ENCODE results near the gene TRIM47.

Gene TRIM47

DNA sequence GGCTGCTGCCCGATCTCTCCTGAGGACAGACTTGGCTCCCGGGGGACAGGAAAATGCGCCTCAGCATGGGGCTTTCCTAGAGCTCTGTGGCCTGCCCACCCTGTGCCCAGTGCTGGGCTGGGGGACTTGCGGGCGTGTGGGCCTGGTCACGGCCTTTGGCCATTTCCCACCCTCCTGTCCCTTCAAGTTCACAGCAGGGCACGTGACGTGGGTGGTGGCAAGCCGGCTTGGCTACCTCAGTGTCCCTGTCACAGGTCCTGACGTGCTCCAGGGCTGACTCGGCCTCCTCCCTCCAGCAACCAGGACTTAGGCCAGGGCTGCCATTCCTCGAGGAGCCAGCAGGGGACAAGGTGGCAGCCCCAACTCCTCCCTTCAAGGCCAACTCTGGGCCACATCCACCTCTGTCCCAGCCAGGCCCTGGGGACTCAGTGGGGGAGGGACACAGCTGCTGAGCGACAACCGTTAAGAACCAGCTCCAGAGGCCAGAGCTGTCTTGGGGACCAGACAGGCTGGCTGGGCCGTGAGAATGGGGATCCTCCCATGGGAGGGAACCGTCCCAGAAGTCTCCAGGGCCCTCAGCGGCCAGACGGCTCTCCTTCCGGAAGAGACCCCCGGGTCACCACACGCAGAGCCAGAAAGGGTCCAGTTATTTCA lies 33.2 kb downstream of the TRIM47 start:
- DNase-seq, result peak; percentile 9

- DNase-seq, result no peak
These were observed 33.8 kb downstream of the TRIM47 start for GRCh38 chr17:75844530-75845057.

DNA sequence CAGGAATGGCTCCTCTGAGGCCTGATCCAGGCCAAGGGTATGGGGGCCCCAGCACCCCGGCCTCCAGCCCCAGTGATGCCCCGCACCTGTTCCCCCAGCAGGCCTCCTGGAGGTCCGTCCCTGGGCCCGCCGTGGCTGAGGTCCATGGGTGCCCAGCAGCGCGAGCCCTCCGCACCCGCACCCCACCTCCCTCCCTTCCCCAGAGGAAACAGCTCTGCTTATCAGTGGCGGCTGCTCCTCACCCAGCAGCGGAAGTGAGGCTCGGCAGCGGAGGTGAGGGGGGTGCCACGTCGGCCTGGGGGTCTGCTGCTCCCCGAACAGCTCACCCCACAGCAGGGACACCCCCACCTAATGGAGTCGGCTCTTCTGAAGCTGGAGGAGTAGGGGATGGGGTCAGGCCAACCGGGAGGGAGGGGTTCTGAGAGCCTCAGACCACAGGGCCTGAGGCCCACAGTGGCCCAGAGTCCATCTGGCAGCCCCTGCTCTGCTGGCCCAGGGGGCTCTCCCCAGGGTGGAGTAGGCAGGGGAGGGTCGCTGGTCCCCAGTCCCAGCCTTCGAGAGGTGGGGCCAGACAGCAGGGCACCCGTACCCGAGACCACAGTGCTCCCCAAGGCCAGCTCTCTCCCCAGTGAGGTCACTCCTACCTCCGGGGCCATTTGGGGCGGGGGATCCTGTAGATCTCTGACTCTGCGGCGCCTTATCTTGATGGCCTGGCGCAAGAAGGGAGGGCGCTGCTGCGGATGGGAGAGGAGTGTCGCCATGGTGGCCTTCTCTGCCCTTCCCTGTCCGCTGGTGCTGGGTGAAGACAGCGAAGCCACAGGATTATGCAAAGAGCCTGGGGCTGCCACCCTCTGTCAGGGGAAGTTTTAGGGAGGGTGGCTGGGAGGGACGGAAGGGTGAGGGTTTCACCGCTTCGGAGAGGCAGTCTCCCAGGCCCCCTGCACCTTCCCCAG lies 34.5 kb downstream of the TRIM47 start, which contains the start of gene UNC13D:
Gene UNC13D, minus strand, starts transcription at position 828 of the 953 bp plus-strand sequence. Its CDS starts 67 bp downstream, at position 761.
- no peak for DNase-seq

- no peak for DNase-seq
These were observed 35.3 kb downstream of the TRIM47 start for GRCh38 chr17:75842963-75843576.

GRCh38 chr17:75842411-75842810 lies 36.0 kb downstream of the TRIM47 start:
- DNase-seq, result no peak

GRCh38 chr17:75840799-75841164 lies 37.6 kb downstream of the TRIM47 start:
- DNase-seq, result no peak

GRCh38 chr17:75839942-75840798 lies 38.2 kb downstream of the TRIM47 start:
- DNase-seq, result no peak

DNA sequence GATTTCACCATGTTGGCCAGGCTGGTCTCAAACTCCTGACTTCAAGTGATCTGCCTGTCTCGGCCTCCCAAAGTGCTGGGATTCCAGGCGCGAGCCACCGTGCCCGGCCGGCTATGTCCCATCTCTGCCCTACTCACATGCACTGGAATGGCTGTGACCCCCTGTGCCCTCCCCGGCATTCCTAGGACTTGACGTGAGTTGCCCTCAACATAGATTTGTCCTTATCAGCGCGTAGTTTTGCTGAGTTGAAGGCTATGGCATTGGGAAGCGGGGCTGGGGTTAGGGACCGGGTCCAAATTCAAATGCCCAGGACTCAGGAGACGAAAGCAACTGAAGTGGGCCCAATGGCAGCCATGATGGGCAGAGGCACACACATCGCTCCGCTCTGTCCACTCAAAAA lies 40.0 kb downstream of the TRIM47 start:
- no peak for DNase-seq

DNA sequence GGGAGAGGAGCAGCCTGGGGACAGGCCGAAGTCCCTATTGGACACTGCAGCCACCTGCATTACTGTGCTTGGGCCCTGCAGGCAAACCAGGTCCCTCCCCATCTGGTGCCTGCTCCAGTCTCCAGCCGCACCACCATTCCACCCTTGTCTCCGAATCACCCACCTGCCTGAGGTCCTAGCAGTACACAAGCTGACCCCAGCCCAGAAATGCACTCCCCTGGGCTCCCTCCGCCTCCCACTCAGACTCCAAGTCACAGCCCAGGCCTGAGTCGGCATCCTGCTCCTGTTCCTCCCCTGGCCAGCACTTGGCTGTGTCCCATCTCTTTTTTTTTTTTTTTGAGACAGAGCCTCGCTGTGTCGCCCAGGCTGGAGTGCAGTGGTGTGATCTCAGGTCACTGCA lies 40.5 kb downstream of the TRIM47 start:
- DNase-seq, result no peak

DNA sequence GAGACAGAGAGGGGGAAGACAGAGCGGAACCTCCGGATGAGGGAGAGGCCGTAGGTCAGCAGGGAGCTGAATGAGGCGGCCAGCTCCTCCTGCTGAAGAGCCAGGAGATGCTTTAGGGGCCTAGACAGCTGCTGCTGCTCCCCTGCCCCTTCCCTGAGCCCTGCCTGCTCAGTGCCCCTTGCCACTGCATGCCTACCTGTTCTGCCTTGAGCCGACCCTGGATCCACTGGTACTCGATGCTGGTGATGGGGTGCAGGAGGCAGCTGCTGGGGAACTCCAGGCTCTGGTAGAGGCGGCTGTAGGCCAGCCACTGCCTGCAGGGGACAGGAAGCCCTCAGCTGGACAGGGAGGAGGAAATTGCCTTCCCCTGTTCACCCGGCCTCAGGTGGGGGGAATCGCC lies 41.8 kb downstream of the TRIM47 start:
- no peak for DNase-seq

DNA sequence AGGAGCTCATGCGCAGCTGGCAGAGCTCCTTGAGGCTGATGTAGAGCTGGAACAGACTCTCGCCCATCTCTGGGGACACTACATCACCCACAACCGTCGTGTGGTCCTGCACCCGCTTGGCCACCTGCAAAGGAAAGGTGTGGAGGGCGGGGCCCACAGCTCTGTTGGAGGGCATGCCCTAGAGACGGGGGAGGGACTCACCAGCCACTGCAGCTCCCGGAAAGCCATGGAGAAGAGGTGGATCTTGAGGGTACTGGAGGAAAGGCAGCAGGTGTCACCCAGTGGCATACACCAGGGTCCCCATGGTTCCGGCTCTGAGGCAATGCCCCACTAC lies 42.8 kb downstream of the TRIM47 start:
- DNase-seq, result no peak

- DNase-seq, result no peak
These were observed 43.3 kb downstream of the TRIM47 start for GRCh38 chr17:75834928-75835653.

- DNase-seq, result no peak
These were observed 44.0 kb downstream of the TRIM47 start for GRCh38 chr17:75834279-75834920.

DNA sequence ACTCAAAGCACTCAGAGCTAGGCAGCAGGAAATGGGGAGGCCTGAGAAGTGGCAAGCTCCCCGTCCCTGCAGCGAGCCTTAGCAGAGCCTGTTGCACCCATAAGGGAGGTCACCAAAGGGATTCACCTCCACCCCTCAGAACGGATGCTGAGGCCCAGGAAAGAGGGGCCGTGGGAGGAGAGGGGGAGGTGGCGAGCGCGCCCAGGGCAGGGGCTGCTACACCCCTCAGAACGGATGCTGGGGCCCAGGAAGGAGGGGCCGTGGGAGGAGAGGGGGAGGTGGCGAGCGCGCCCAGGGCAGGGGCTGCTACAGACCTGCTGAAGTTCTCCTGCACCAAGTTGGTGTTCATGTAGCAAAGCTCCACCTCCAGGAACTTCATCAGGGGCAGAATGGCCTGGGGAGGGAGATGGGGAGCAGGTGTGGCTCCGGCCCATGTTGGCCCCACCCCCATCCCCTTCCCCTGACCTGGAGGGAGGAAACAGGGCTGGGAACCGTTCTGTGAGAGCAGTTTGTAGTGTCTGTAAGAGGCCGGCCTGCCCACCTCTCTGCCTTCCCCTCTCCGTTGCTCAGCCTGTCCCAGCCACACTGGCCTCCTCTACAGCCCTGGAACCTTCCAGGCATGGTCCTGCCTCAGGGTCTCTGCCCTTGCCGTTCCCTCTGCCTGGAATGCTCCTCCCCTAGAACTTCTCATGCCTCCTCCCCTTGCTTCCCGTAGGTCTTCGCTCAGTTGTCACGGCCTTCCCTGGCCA lies 45.6 kb downstream of the TRIM47 start:
- no peak for DNase-seq

DNA sequence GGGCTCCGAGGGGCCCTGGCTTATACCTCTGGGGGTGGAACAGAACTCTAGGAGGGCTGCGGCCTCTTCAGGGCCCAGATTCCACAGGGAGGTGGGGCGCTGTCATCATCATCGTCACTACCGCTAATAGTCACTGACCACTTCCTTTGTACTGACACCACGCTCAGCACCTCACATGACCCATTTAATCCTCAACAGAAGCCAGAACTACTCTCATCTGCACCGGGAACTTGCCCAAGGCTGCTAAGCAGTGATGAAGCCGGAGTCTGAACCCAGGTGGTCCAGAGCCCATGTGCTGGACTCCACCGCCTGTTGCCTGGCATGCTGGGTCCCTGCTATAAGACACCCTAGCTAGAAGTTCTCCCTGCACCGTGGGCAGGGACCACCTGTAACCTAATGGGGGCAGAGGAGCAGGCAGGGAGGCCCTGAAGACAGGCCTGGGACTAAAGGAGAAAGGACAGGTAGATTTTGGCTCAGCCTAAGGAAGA lies 46.2 kb downstream of the TRIM47 start:
- no peak for DNase-seq

DNA sequence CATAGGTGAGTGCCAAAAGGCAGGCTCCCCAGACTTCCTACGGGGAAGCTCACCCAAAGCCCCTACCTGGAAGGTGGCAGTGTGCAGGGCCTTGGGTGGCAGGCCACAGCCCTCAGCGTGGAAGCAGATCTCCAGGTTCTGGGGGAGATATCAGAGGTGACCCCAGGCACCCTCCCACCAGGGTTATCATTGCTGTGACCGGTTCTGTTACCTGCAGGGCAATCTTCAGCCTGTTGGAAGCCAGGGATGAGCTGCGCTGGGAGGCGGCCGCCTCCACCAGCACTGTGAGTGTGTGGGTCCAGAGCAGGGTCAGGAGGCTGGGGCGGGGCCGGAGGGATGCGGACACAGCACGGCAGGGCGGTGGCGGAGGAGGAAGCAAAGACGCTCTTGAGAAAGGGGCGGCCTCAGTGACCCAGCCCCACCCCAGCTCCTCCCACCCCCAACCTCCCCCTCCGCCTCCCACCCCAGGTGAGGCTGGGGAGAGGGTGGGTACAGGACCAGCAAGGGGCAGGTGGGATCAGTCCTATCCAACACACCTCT lies 47.3 kb downstream of the TRIM47 start:
- no peak for DNase-seq

- no peak for DNase-seq
These were observed 48.0 kb downstream of the TRIM47 start for GRCh38 chr17:75830164-75831031.

DNA sequence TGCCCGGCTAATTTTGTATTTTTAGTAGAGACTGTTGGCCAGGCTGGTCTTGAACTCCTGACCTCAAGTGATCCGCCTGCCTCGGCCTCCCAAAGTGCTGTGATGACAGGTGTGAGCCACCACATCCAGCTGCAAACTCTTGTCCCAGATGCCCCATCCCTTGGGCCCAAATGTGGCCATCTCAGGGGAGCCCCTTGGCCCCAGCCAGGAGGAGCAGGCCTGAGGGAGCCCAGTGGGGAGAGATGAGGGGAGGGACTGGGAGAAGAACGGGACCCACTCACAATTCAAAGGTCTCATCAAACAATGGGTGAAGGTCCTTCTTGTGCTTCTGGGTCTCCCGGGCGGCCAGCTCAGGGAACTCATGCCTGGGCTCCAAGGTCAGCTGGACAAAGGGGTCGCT lies 48.6 kb downstream of the TRIM47 start:
- no peak for DNase-seq

DNA sequence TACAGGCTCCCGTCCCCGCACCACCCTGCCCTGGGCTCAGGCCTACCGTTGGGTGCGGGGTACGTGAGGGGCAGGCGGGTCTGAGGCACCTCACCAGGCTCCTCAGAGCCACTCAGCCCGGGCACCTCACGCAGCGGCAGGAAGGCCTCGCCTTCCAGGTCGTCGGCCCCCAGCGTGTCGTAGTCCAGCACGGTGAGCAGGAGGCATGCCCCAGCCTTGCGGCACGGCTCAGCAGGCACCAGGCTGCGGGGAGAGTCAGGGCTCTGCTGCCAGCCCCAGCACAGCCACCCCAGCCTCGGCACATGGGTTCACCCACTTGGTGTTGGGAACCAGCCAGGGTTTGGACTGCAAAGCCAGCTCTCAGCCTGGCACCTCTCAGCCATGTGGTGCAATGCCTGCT lies 49.6 kb downstream of the TRIM47 start:
- no peak for DNase-seq
